GM13976 (cell line): ENCODE measurements around the gene SHF.
A peak's percentile ranks its signal among the peaks of the same experiment; 100 is the strongest.
"Not testable (repeated sequence)": the region's sequence is repeated elsewhere in the genome, so short reads cannot be mapped to it uniquely, and the experiment has no call there.

ENCODE experiments used
- DNase-seq: peaks from one replicate; pipeline ENCODE4 v3.0.0; 2012; ENCODE audit warnings: low spot score
- CTCF ChIP-seq: IDR thresholded peaks from 2 replicates; pipeline ENCODE4 v1.5.1; 2012; ENCODE audit warnings: borderline replicate concordance, mild to moderate bottlenecking; ENCODE audit not compliant: insufficient read depth; ENCODE audit errors: extremely low read depth, missing control alignments, control extremely low read depth
- in situ Hi-C: fragments of 300-500 bp; cut with MboI; formaldehyde crosslinking; loops from one replicate; pipeline ENCODE4 v1.12.0; 2022; ENCODE audit warnings: low sequenced_read_pairs, mixed read lengths, inconsistent platforms; ENCODE audit not compliant: unreplicated experiment

SHF gene

GRCh38 chr15:45187894-45188830 lies at the start of gene SHF:
Gene SHF, minus strand, starts transcription at chr15:45187966. Its CDS starts 15 bp downstream, at chr15:45187951.
- in situ Hi-C loops = no loop called here
- no peak for TF ChIP-seq CTCF
- peak; percentile 89 for DNase-seq

GRCh38 chr15:45236806-45237205 lies 49.0 kb upstream of the SHF start:
- DNase-seq, in situ Hi-C loops: not testable (repeated sequence)

GRCh38 chr15:45234562-45235235 lies 46.9 kb upstream of the SHF start:
- in situ Hi-C loops = no loop called here
- DNase-seq = no peak
- no peak for TF ChIP-seq CTCF

- in situ Hi-C loops = no loop called here
- no peak for TF ChIP-seq CTCF
- DNase-seq = no peak
Observed at GRCh38 chr15:45231864-45232562, 44.2 kb upstream of the SHF start.

- no peak for DNase-seq
- in situ Hi-C loops = no loop called here
- no peak for TF ChIP-seq CTCF
Observed at GRCh38 chr15:45231132-45231531, 43.4 kb upstream of the SHF start.

- in situ Hi-C loops = no loop called here
- TF ChIP-seq CTCF = no peak
- no peak for DNase-seq
Observed at GRCh38 chr15:45230245-45230965, 42.6 kb upstream of the SHF start.
